AG10803 (cell line): Measurements from ENCODE around the gene STIM1.
"Not testable (repeated sequence)": the region's sequence is repeated elsewhere in the genome, so short reads cannot be mapped to it uniquely, and the experiment has no call there.

Experiments
- DNase-seq: peaks from one replicate; pipeline ENCODE4 v3.0.0; 2010; ENCODE audit warnings: low read depth
- H3K4me3 ChIP-seq: 2 replicates; pipeline ENCODE4 v1.5.1; 2011; ENCODE audit warnings: mild to moderate bottlenecking, low read length, control low read depth
- CTCF ChIP-seq: conservative IDR thresholded peaks from 2 replicates; pipeline ENCODE4 v1.5.1; 2011; ENCODE audit warnings: mild to moderate bottlenecking, low read length, control low read depth, inconsistent platforms

The STIM1 gene

GRCh38 chr11:3996651-3997050 lies 141.2 kb downstream of the STIM1 start:
- no peak overlapping the region for H3K4me3 ChIP-seq
- no peak for TF ChIP-seq CTCF
- DNase-seq: no peak

- DNase-seq, H3K4me3 ChIP-seq: not testable (repeated sequence)
Observed at GRCh38 chr11:4004753-4005152, 149.3 kb downstream of the STIM1 start.

- no peak overlapping the region for H3K4me3 ChIP-seq
- TF ChIP-seq CTCF: no peak
- no peak for DNase-seq
Observed at GRCh38 chr11:4006946-4007680, 151.6 kb downstream of the STIM1 start.

GRCh38 chr11:4008116-4008515 lies 152.7 kb downstream of the STIM1 start:
- no peak overlapping the region for H3K4me3 ChIP-seq
- no peak for TF ChIP-seq CTCF
- no peak for DNase-seq

- not testable (repeated sequence) for H3K4me3 ChIP-seq, DNase-seq
Observed at GRCh38 chr11:4016602-4017001, 161.1 kb downstream of the STIM1 start.

GRCh38 chr11:4017129-4017528 lies 161.7 kb downstream of the STIM1 start:
- no peak for DNase-seq
- no peak overlapping the region for H3K4me3 ChIP-seq
- no peak for TF ChIP-seq CTCF

GRCh38 chr11:4018641-4019040 lies 163.2 kb downstream of the STIM1 start:
- no peak for DNase-seq
- no peak overlapping the region for H3K4me3 ChIP-seq
- no peak for TF ChIP-seq CTCF

GRCh38 chr11:4019891-4020290 lies 164.4 kb downstream of the STIM1 start:
- DNase-seq: peak; percentile 25
- no peak overlapping the region for H3K4me3 ChIP-seq
- TF ChIP-seq CTCF: no peak
